Nephron (organoid): ENCODE measurements around the gene HEBP1.

ENCODE experiments used
- H3K27ac Mint-ChIP-seq, 3 experiments: 2 replicates each; pipeline ENCODE4 v1.8.0; 2020; ENCODE audit warnings: mixed read lengths in 3 of 3, mild to moderate bottlenecking in 2 of 3, moderate library complexity in 1 of 3
- H3K27me3 Mint-ChIP-seq: 2 replicates; pipeline ENCODE4 v1.8.0; 2021; ENCODE audit warnings: low read depth, mild to moderate bottlenecking, moderate library complexity, mixed read lengths
- H3K36me3 Mint-ChIP-seq: 2 replicates; pipeline ENCODE4 v1.8.0; 2020; ENCODE audit warnings: low read depth, mixed read lengths
- H3K4me1 Mint-ChIP-seq: 2 replicates; pipeline ENCODE4 v1.8.0; 2020; ENCODE audit warnings: mixed read lengths
- H3K4me3 Mint-ChIP-seq, 3 experiments: 2 replicates each; pipeline ENCODE4 v1.8.0; 2020; ENCODE audit warnings: mild to moderate bottlenecking in 3 of 3, mixed read lengths in 3 of 3, moderate library complexity in 2 of 3
- H3K9me3 Mint-ChIP-seq: 2 replicates; pipeline ENCODE4 v1.8.0; 2020; ENCODE audit warnings: mixed read lengths
- CTCF ChIP-seq, 3 experiments: fragments of 200-600 bp; sonication (generic); IDR thresholded peaks; one replicate each; pipeline ENCODE4 v1.5.0; 2021; ENCODE audit warnings: antibody characterized with exemption in 3 of 3; ENCODE audit not compliant: unreplicated experiment in 3 of 3

The HEBP1 gene

DNA sequence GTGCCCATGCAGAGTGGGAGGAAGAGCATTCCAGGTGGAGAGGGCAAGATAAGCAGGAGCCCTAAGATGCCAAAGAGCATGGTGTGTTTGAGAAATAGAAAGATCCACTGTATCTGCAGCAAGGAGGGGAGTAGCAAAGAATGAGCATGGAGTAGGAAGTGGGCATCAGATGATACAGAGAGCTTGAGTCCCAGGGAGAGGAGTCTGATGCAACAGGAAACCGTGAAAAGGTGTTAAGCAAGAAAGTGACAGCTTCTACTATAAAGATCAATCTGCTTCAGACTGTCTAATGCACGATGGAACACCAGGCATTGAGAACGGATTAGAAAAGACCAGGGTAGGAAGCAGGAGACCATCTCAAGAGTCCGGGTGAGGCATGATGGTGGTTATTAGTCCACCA, 35.8 kb downstream of the HEBP1 start:
- H3K27me3 Mint-ChIP-seq, result no peaks in the 10 kb centered on the region

DNA sequence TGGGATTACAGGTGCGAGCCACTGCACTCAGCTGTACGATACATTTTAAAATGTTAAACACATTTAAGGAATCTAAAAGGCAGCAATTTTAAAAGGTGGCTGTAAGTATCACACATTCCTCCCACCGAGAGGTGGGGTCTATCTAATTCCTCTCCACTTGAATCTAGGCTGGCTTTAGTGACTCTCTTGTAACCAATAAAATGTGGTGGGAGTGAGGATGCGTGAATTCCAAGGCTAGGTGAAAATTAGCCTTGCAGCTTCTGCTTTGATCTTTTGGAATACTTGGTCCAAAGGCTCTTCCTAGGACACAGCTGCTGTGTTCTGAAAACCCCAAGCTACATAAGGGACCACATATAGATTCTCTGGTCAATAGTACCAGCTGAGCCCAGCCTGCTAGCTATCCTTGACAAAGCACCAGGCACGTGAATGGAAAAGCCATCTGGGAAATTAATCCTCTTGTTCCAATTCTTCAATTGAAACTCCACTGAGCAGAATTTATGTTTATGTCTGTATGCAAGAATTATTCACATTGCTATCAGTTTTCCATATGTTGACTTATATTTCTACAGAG, 39.3 kb downstream of the HEBP1 start:
- Mint-ChIP-seq H3K27ac (no peak overlapping the region), H3K36me3 (no peaks in the 10 kb centered on the region), H3K4me1 (peaks cover 5% of the 10 kb centered on the region), H3K4me3 (no peak overlapping the region), H3K9me3 (no peaks in the 10 kb centered on the region), H3K27me3 (no peaks in the 10 kb centered on the region)
- no peak for TF ChIP-seq CTCF (IDR thresholded peaks at IDR 0.05; ENCODE audit: unreplicated experiment in 3 of 3)

More for the DNA sequence above, 35.8 kb downstream of the HEBP1 start:
- H3K27ac Mint-ChIP-seq, result no peak overlapping the region
- no peaks in the 10 kb centered on the region for H3K9me3 Mint-ChIP-seq
- peaks cover 12% of the 10 kb centered on the region for H3K36me3 Mint-ChIP-seq
- peaks cover 5% of the 10 kb centered on the region for H3K4me1 Mint-ChIP-seq
- H3K4me3 Mint-ChIP-seq, result no peak overlapping the region
- TF ChIP-seq CTCF (IDR thresholded peaks at IDR 0.05; ENCODE audit: unreplicated experiment in 3 of 3), result no peak

DNA sequence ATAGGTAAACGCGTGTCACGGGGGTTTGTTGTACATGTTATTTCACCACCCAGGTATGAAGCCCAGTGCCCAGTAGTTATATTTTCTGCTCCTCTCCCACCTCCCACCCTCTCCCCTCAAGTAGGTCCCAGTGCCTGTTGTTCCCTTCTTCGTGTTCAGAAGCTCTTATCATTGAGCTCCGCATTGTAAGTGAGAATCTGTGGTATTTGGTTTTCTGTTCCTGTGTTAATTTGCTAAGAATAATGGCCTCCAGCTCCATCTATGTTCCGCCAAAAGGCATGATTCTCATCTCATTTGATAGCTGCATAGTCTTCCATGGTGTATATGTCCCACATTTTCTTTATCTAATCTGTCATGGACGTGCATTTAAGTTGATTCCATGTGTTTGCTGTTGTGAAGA, 41.2 kb downstream of the HEBP1 start:
- TF ChIP-seq CTCF (IDR thresholded peaks at IDR 0.05; ENCODE audit: unreplicated experiment in 3 of 3), result no peak
- no peak overlapping the region for H3K4me3 Mint-ChIP-seq
- no peaks in the 10 kb centered on the region for H3K36me3 Mint-ChIP-seq
- peaks cover 8% of the 10 kb centered on the region for H3K4me1 Mint-ChIP-seq
- H3K27me3 Mint-ChIP-seq, result no peaks in the 10 kb centered on the region
- H3K9me3 Mint-ChIP-seq, result no peaks in the 10 kb centered on the region
- no peak overlapping the region for H3K27ac Mint-ChIP-seq

DNA sequence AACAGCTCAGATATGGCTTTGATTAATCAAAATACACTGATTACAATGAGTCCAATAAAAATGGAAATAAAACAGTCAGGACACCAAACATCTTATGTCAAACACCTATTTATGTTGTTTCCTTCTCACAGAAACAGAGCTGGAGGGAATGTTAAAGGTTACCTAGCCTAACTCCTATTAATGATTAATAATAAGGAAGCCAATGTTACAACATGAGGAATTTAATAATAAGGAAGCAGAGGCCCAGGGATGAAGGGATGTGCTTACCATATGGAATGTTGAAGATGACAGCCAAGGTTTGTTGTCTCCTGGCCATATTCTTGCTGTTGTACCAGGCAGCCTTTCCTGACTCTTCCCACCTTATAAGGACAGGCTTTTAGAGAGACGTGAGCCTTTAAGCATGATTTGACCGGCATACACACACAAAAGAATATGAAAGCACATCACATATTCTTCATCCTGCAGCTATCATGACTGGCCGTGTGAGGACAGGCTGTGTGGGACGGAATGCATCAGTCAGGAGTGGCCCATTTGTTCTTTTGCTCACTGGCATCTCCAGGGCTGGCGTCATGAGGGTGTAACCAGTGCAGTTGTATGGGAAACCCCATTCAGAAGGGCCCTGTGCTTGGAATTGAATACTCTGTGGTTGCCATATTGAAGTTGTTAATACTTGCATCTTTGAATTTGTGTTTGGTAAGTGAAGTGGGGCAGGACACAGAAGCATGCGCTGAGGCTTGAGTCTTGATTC, 45.0 kb downstream of the HEBP1 start:
- H3K4me3 Mint-ChIP-seq, result no peak overlapping the region
- no peak for TF ChIP-seq CTCF (IDR thresholded peaks at IDR 0.05; ENCODE audit: unreplicated experiment in 3 of 3)
- H3K27ac Mint-ChIP-seq, result peak overlapping the region; percentile 35 to 80 (median 60)
- H3K4me1 Mint-ChIP-seq, result peaks cover 3% of the 10 kb centered on the region
- H3K36me3 Mint-ChIP-seq, result no peaks in the 10 kb centered on the region
- H3K27me3 Mint-ChIP-seq, result no peaks in the 10 kb centered on the region
- peaks cover 2% of the 10 kb centered on the region for H3K9me3 Mint-ChIP-seq

GRCh38 chr12:12954356-12954755, 45.7 kb downstream of the HEBP1 start:
- H3K4me3 Mint-ChIP-seq, result no peak overlapping the region
- H3K27ac Mint-ChIP-seq, result peak overlapping the region; percentile 35 to 80 (median 60)
- no peak for TF ChIP-seq CTCF (IDR thresholded peaks at IDR 0.05; ENCODE audit: unreplicated experiment in 3 of 3)
- H3K27me3 Mint-ChIP-seq, result no peaks in the 10 kb centered on the region
- peaks cover 4% of the 10 kb centered on the region for H3K36me3 Mint-ChIP-seq
- H3K9me3 Mint-ChIP-seq, result peaks cover 2% of the 10 kb centered on the region
- H3K4me1 Mint-ChIP-seq, result peaks cover 3% of the 10 kb centered on the region

GRCh38 chr12:12952036-12952435, 48.0 kb downstream of the HEBP1 start, which contains the start of gene GPRC5D:
TSS of gene GPRC5D (minus strand) at chr12:12952170. CDS start at chr12:12950384, 1,786 bp downstream.
- H3K27me3 Mint-ChIP-seq, result no peaks in the 10 kb centered on the region
- H3K36me3 Mint-ChIP-seq, result peaks cover 4% of the 10 kb centered on the region
- peaks cover 3% of the 10 kb centered on the region for H3K4me1 Mint-ChIP-seq
- no peak for TF ChIP-seq CTCF (IDR thresholded peaks at IDR 0.05; ENCODE audit: unreplicated experiment in 3 of 3)
- H3K4me3 Mint-ChIP-seq, result no peak within 1 kb of the TSS
- H3K27ac Mint-ChIP-seq, result no peak within 1 kb of the TSS
- H3K9me3 Mint-ChIP-seq, result peaks cover 2% of the 10 kb centered on the region
